PC-9 (cell line): ENCODE results near the gene TRDN. TPM values are rescaled to one million over a fixed set of nuclear protein-coding genes. Genes with fewer than 3 reads are reported as not detected.
"Not testable (repeated sequence)": the region's sequence is repeated elsewhere in the genome, so short reads cannot be mapped to it uniquely, and the experiment has no call there.

Experiments used
- BruUV-seq: library from RNA; stranded (reverse); fragments of 400-500 nt; replicated peaks from 2 replicates; lab custom pipeline; 2021; lab: Mats Ljungman, UMichigan
- CTCF ChIA-PET: fragments of 300-600 bp; sonication (Branson Sonifier 250); formaldehyde crosslinking; loops from one replicate; lab custom pipeline; 2022; ENCODE audit warnings: antibody characterized with exemption; lab: Charles Lee
- POLR2A ChIA-PET: fragments of 300-600 bp; sonication (Branson Sonifier 250); formaldehyde crosslinking; loops from one replicate; lab custom pipeline; 2022; ENCODE audit warnings: antibody characterized with exemption; ENCODE audit not compliant: unreplicated experiment; lab: Charles Lee
- DNase-seq, 2 experiments: peaks; one replicate each; pipeline versions ENCODE4 v3.0.0 to v3.0.0-alpha.2; 2015 to 2022; ENCODE audit warnings: mixed read lengths in 1 of 2
- H2AFZ ChIP-seq: fragments of 200-600 bp; sonication (generic); 2 replicates; pipeline ENCODE4 v1.8.1; 2017; ENCODE audit warnings: antibody characterized with exemption
- H3F3A ChIP-seq: fragments of 200-600 bp; sonication (generic); 2 replicates; pipeline ENCODE4 v1.8.1; 2017; ENCODE audit warnings: antibody characterized with exemption, mild to moderate bottlenecking, low read depth; ENCODE audit not compliant: insufficient read depth
- H3K27ac ChIP-seq: fragments of 200-600 bp; sonication (generic); 2 replicates; pipeline ENCODE4 v1.6.1; 2016; ENCODE audit warnings: mixed run types
- H3K27me3 ChIP-seq: fragments of 200-600 bp; sonication (generic); 2 replicates; pipeline ENCODE4 v1.6.1; 2016; ENCODE audit warnings: low read depth, mixed run types; ENCODE audit not compliant: insufficient read depth
- H3K36me3 ChIP-seq: fragments of 200-600 bp; sonication (generic); 2 replicates; pipeline ENCODE4 v1.6.1; 2016; ENCODE audit warnings: low read depth, mixed run types
- H3K4me1 ChIP-seq: fragments of 200-600 bp; sonication (generic); replicated peaks from 2 replicates; pipeline ENCODE4 v1.6.1; 2016; ENCODE audit warnings: mixed run types; ENCODE audit not compliant: insufficient read depth
- H3K4me2 ChIP-seq: fragments of 200-600 bp; sonication (generic); 2 replicates; pipeline ENCODE4 v1.6.1; 2017; ENCODE audit warnings: mixed run types
- H3K4me3 ChIP-seq: fragments of 200-600 bp; sonication (generic); 2 replicates; pipeline ENCODE4 v1.6.1; 2016; ENCODE audit warnings: mixed run types
- H3K79me2 ChIP-seq: fragments of 200-600 bp; sonication (generic); 2 replicates; pipeline ENCODE4 v1.6.1; 2017; ENCODE audit warnings: low read depth, mixed run types
- H3K9me2 ChIP-seq: fragments of 200-600 bp; sonication (generic); 2 replicates; pipeline ENCODE4 v1.8.1; 2017; ENCODE audit warnings: mild to moderate bottlenecking; ENCODE audit not compliant: insufficient read depth
- H3K9me3 ChIP-seq: fragments of 200-600 bp; sonication (generic); 2 replicates; pipeline ENCODE4 v1.8.1; 2016; ENCODE audit warnings: low read depth; ENCODE audit not compliant: insufficient read depth
- H4K20me1 ChIP-seq: fragments of 200-600 bp; sonication (generic); 2 replicates; pipeline ENCODE4 v1.8.1; 2017; ENCODE audit not compliant: insufficient read depth
- CTCF ChIP-seq: fragments of 200-600 bp; sonication (generic); conservative IDR thresholded peaks from 2 replicates; pipeline ENCODE4 v1.6.1; 2017; ENCODE audit warnings: mixed run types, antibody characterized with exemption, mild to moderate bottlenecking, moderate library complexity
- EZH2 ChIP-seq: fragments of 200-600 bp; sonication (generic); IDR thresholded peaks from 2 replicates; pipeline ENCODE4 v1.8.0; 2017; ENCODE audit warnings: antibody characterized with exemption, low read depth
- intact Hi-C: fragments of 100-400 bp; cut with micrococcal nuclease; formaldehyde crosslinking; loops from one replicate; pipeline ENCODE4 v1.10.0; 2022; ENCODE audit not compliant: unreplicated experiment
- total RNA-seq: library from RNA; stranded (reverse); gene quantifications from 2 replicates; pipeline ENCODE4 v1.2.3, GENCODE V29; 2021

Gene TRDN
- total RNA-seq, 1 experiment from 2014 or later, result not detected

GRCh38 chr6:123562677-123563076 lies 74.1 kb downstream of the TRDN start:
- no TSS peak for BruUV-seq
- Histone ChIP-seq H4K20me1 (no peaks in the 10 kb centered on the region), H3K9me3 (no peaks in the 10 kb centered on the region), H3F3A (no peaks in the 10 kb centered on the region), H3K36me3 (no peaks in the 10 kb centered on the region), H3K79me2 (no peaks in the 10 kb centered on the region), H3K9me2 (no peaks in the 10 kb centered on the region), H3K27ac (no peak overlapping the region), H2AFZ (no peak overlapping the region), H3K4me2 (no peak overlapping the region), H3K4me1 (no peaks in the 10 kb centered on the region), H3K27me3 (no peaks in the 10 kb centered on the region), H3K4me3 (no peak overlapping the region)
- ChIA-PET CTCF (no interaction called here), POLR2A (no interaction called here)
- DNase-seq, result no peak
- TF ChIP-seq EZH2 (no peak), CTCF (no peak)
- intact Hi-C loops, result no loop called here

- TF ChIP-seq CTCF (no peak), EZH2 (no peak)
- H3K4me1 ChIP-seq, result no peaks in the 10 kb centered on the region
- no peaks in the 10 kb centered on the region for H3K27me3 ChIP-seq
- no peaks in the 10 kb centered on the region for H3K9me2 ChIP-seq
- H3K4me3 ChIP-seq, result no peak overlapping the region
- no peak overlapping the region for H2AFZ ChIP-seq
- no peaks in the 10 kb centered on the region for H4K20me1 ChIP-seq
- H3K4me2 ChIP-seq, result no peak overlapping the region
- H3K36me3 ChIP-seq, result no peaks in the 10 kb centered on the region
- intact Hi-C loops, result no loop called here
- H3K9me3 ChIP-seq, result no peaks in the 10 kb centered on the region
- BruUV-seq, result no TSS peak
- ChIA-PET POLR2A (no interaction called here), CTCF (no interaction called here)
- H3K79me2 ChIP-seq, result no peaks in the 10 kb centered on the region
- DNase-seq, result no peak
- H3K27ac ChIP-seq, result no peak overlapping the region
- H3F3A ChIP-seq, result no peaks in the 10 kb centered on the region
Observed at GRCh38 chr6:123562264-123562663, 74.5 kb downstream of the TRDN start.

- H3K4me2 ChIP-seq, H4K20me1 ChIP-seq, H3K9me3 ChIP-seq, H3K79me2 ChIP-seq, H3K36me3 ChIP-seq, POLR2A ChIA-PET, BruUV-seq, H2AFZ ChIP-seq, H3F3A ChIP-seq, H3K9me2 ChIP-seq, CTCF ChIA-PET, H3K27ac ChIP-seq, H3K4me3 ChIP-seq, intact Hi-C loops, H3K4me1 ChIP-seq, DNase-seq, H3K27me3 ChIP-seq: not testable (repeated sequence)
Observed at GRCh38 chr6:123559816-123560215, 76.9 kb downstream of the TRDN start.

GRCh38 chr6:123557474-123557873 lies 79.3 kb downstream of the TRDN start:
- H3K4me1 ChIP-seq, POLR2A ChIA-PET, H3K9me3 ChIP-seq, H3F3A ChIP-seq, BruUV-seq, H3K27me3 ChIP-seq, intact Hi-C loops, H3K4me2 ChIP-seq, H3K4me3 ChIP-seq, H3K9me2 ChIP-seq, H3K36me3 ChIP-seq, CTCF ChIA-PET, H4K20me1 ChIP-seq, H2AFZ ChIP-seq, DNase-seq, H3K27ac ChIP-seq, H3K79me2 ChIP-seq: not testable (repeated sequence)
